GM10248 (cell line): ENCODE data around the gene PCNX3.
"Not testable (repeated sequence)": the region's sequence is repeated elsewhere in the genome, so short reads cannot be mapped to it uniquely, and the experiment has no call there.

Experiments
- CTCF ChIA-PET: fragments of 300-600 bp; sonication (Branson Sonifier 250); formaldehyde crosslinking; extraction: SDS; loops from one replicate; lab custom pipeline; 2021; ENCODE audit warnings: antibody characterized with exemption; lab: Yijun Ruan, JAX
- POLR2A ChIA-PET: fragments of 350-650 bp; sonication (Branson Sonifier 250); formaldehyde crosslinking; extraction: SDS; loops from one replicate; lab custom pipeline; 2020; ENCODE audit warnings: antibody characterized with exemption; lab: Yijun Ruan, JAX
- DNase-seq: peaks from one replicate; pipeline ENCODE4 v3.0.0; 2012; ENCODE audit errors: extremely low spot score
- CTCF ChIP-seq: IDR thresholded peaks from 2 replicates; pipeline ENCODE4 v1.5.1; 2012; ENCODE audit warnings: mild to moderate bottlenecking, low read depth; ENCODE audit errors: extremely low read depth, missing control alignments, control extremely low read depth

Gene PCNX3

GRCh38 chr11:65634440-65634839 is 18.9 kb downstream of the PCNX3 start:
- ChIA-PET CTCF (no interaction called here), POLR2A (no interaction called here)
- no peak for TF ChIP-seq CTCF
- no peak for DNase-seq

- POLR2A ChIA-PET = no interaction called here
- DNase-seq = no peak
- CTCF ChIA-PET = interaction anchor here (1.0 kb wide), 1 partner anchor 8 kb away, joined by 3 read pairs; no protein-coding TSS in a partner anchor
- TF ChIP-seq CTCF = no peak
Measured at GRCh38 chr11:65634905-65635731, 19.5 kb downstream of the PCNX3 start.

GRCh38 chr11:65636108-65637031 is 20.8 kb downstream of the PCNX3 start:
- CTCF ChIA-PET = interaction anchor here (1.0 kb wide), 1 partner anchor 10 kb away, joined by 3 read pairs; no protein-coding TSS in a partner anchor
- POLR2A ChIA-PET = interaction anchor here (0.7 kb wide), 1 partner anchor 11 kb away, joined by 3 read pairs; no protein-coding TSS in a partner anchor
- TF ChIP-seq CTCF = no peak
- DNase-seq = no peak

GRCh38 chr11:65637032-65637557 is 21.5 kb downstream of the PCNX3 start:
- ChIA-PET POLR2A (interaction anchor here (0.7 to 5.2 kb wide), 3 partner anchors 12 to 49 kb away, joined by 3 to 31 read pairs (median 3); no protein-coding TSS in a partner anchor), CTCF (interaction anchor here (1.2 to 5.7 kb wide), 5 partner anchors 8 to 221 kb away, joined by 3 to 54 read pairs (median 6); no protein-coding TSS in a partner anchor)
- TF ChIP-seq CTCF = no peak
- DNase-seq = no peak

- POLR2A ChIA-PET = interaction anchor here (1.0 to 5.2 kb wide), 3 partner anchors 14 to 50 kb away, joined by 3 to 31 read pairs (median 3); no protein-coding TSS in a partner anchor
- CTCF ChIA-PET = interaction anchor here (1.0 to 5.7 kb wide), 15 partner anchors 9 to 222 kb away, joined by 3 to 54 read pairs (median 6); partner anchors contain the start of genes MUS81, RELA and ZNRD2
- TF ChIP-seq CTCF = peak; percentile 26
- DNase-seq = peak; percentile 90
Measured at GRCh38 chr11:65637794-65638419, 22.3 kb downstream of the PCNX3 start, which contains the start of gene SIPA1. SIPA1 (plus strand) TSS chr11:65638101; CDS start chr11:65640922, 2,821 bp downstream.

- not testable (repeated sequence) for DNase-seq
- CTCF ChIA-PET = interaction anchor here (1.0 to 5.7 kb wide), 11 partner anchors 11 to 250 kb away, joined by 3 to 54 read pairs (median 6); partner anchors contain the start of genes KAT5, MUS81 and RELA
- POLR2A ChIA-PET = interaction anchor here (0.5 to 5.2 kb wide), 4 partner anchors 10 to 77 kb away, joined by 3 to 31 read pairs (median 4); no protein-coding TSS in a partner anchor
Measured at GRCh38 chr11:65639228-65639597, 23.6 kb downstream of the PCNX3 start.
